GM18909 (cell line): ENCODE results near the gene TIMM22.
"Not testable (repeated sequence)": the region's sequence is repeated elsewhere in the genome, so short reads cannot be mapped to it uniquely, and the experiment has no call there.

Experiments
- ATAC-seq: cut with Tn5 transposase; IDR thresholded peaks from one replicate; pipeline ENCODE4 v1.9.1; 2021; ENCODE audit warnings: mild to moderate bottlenecking; ENCODE audit not compliant: unreplicated experiment, poor library complexity

The TIMM22 gene

GRCh38 chr17:996554-997344 lies at the start of gene TIMM22:
TIMM22 (plus strand) TSS chr17:997129; CDS start chr17:997143, 14 bp downstream.
- peak; percentile 90 for ATAC-seq

- no peak for ATAC-seq
Observed at GRCh38 chr17:948284-948852, 48.6 kb upstream of the TIMM22 start.

- ATAC-seq, result no peak
Observed at GRCh38 chr17:949623-950303, 47.2 kb upstream of the TIMM22 start.

- no peak for ATAC-seq
Observed at GRCh38 chr17:951325-952132, 45.4 kb upstream of the TIMM22 start.

GRCh38 chr17:952592-952991 lies 44.3 kb upstream of the TIMM22 start:
- ATAC-seq, result not testable (repeated sequence)

GRCh38 chr17:953767-954166 lies 43.2 kb upstream of the TIMM22 start:
- ATAC-seq, result no peak

GRCh38 chr17:954431-955164 lies 42.3 kb upstream of the TIMM22 start:
- ATAC-seq, result no peak

GRCh38 chr17:956905-957304 lies 40.0 kb upstream of the TIMM22 start:
- ATAC-seq, result no peak

GRCh38 chr17:957856-958421 lies 39.0 kb upstream of the TIMM22 start:
- no peak for ATAC-seq

- ATAC-seq, result no peak
Observed at GRCh38 chr17:958712-959451, 38.0 kb upstream of the TIMM22 start.

GRCh38 chr17:962166-962565 lies 34.8 kb upstream of the TIMM22 start:
- no peak for ATAC-seq

GRCh38 chr17:962670-963069 lies 34.3 kb upstream of the TIMM22 start:
- no peak for ATAC-seq

- no peak for ATAC-seq
Observed at GRCh38 chr17:964876-965275, 32.1 kb upstream of the TIMM22 start.

- ATAC-seq, result no peak
Observed at GRCh38 chr17:965311-965989, 31.5 kb upstream of the TIMM22 start.

- no peak for ATAC-seq
Observed at GRCh38 chr17:967122-967521, 29.8 kb upstream of the TIMM22 start.

GRCh38 chr17:968812-969730 lies 27.9 kb upstream of the TIMM22 start:
- no peak for ATAC-seq

GRCh38 chr17:969811-970355 lies 27.0 kb upstream of the TIMM22 start:
- ATAC-seq, result no peak
